ENCODE measurements around the gene PARD6B.

GRCh38 chr20:50750145-50750671 lies 18.8 kb downstream of the PARD6B start:
- TF ChIP-seq ZNF274 (IDR thresholded peaks at IDR 0.05; ENCODE audit: low read depth, low read length), result no peak
- TF ChIP-seq, protein P1, sequence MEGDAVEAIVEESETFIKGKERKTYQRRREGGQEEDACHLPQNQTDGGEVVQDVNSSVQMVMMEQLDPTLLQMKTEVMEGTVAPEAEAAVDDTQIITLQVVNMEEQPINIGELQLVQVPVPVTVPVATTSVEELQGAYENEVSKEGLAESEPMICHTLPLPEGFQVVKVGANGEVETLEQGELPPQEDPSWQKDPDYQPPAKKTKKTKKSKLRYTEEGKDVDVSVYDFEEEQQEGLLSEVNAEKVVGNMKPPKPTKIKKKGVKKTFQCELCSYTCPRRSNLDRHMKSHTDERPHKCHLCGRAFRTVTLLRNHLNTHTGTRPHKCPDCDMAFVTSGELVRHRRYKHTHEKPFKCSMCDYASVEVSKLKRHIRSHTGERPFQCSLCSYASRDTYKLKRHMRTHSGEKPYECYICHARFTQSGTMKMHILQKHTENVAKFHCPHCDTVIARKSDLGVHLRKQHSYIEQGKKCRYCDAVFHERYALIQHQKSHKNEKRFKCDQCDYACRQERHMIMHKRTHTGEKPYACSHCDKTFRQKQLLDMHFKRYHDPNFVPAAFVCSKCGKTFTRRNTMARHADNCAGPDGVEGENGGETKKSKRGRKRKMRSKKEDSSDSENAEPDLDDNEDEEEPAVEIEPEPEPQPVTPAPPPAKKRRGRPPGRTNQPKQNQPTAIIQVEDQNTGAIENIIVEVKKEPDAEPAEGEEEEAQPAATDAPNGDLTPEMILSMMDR (IDR thresholded peaks at IDR 0.05 in 2 of 3, conservative IDR thresholded peaks at IDR 0.05 in 1 of 3; ENCODE audit: borderline replicate concordance in 1 of 3, insufficient read depth in 1 of 3, low read depth in 2 of 3, low read length in 2 of 3), result no peak
- no peak for TF ChIP-seq SIN3A (IDR thresholded peaks at IDR 0.05; ENCODE audit: low read depth)
- no peak for TF ChIP-seq SP1 (IDR thresholded peaks at IDR 0.05; ENCODE audit: low read depth)
- no peak for TF ChIP-seq YY1 (IDR thresholded peaks at IDR 0.05; ENCODE audit: extremely low read depth, insufficient replicate concordance, low read depth, low read length)
- TF ChIP-seq RAD21 (IDR thresholded peaks at IDR 0.05; ENCODE audit: low read depth), result no peak
- no peak for TF ChIP-seq POLR2A (IDR thresholded peaks at IDR 0.05; ENCODE audit: borderline replicate concordance, extremely low read depth, insufficient read depth, insufficient read length)
- no peak for TF ChIP-seq POLR2AphosphoS5 (IDR thresholded peaks at IDR 0.05; ENCODE audit: low read depth, low read length)
- TF ChIP-seq JUND (IDR thresholded peaks at IDR 0.05), result no peak
- no peak for TF ChIP-seq FOSL1 (IDR thresholded peaks at IDR 0.05; ENCODE audit: low read depth)
- no peak for TF ChIP-seq EZH2 (IDR thresholded peaks at IDR 0.05)
- no peak for TF ChIP-seq MAX (IDR thresholded peaks at IDR 0.05)

Measured in HCT116 (cell line).